Superior temporal gyrus (tissue), 1 donor: ENCODE measurements around the gene MAPRE3.
"Not testable (repeated sequence)": the region's sequence is repeated elsewhere in the genome, so short reads cannot be mapped to it uniquely, and the experiment has no call there.

ENCODE experiments used
- DNase-seq: peaks from one replicate; pipeline ENCODE4 v3.0.0-alpha.2; 2016; ENCODE audit errors: extremely low spot score

Gene MAPRE3

GRCh38 chr2:27070653-27071276 is 100.3 kb downstream of the MAPRE3 start:
- DNase-seq: no peak

GRCh38 chr2:27071277-27071989 is 101.0 kb downstream of the MAPRE3 start, which contains the start of gene OST4:
TSS of gene OST4 (minus strand) at chr2:27071654.
- peak; percentile 96 for DNase-seq

GRCh38 chr2:27071990-27072830 is 101.8 kb downstream of the MAPRE3 start:
- DNase-seq: peak; percentile 12

- DNase-seq: no peak
Observed at GRCh38 chr2:27072920-27073319, 102.5 kb downstream of the MAPRE3 start.

GRCh38 chr2:27073782-27074181 is 103.3 kb downstream of the MAPRE3 start:
- DNase-seq: no peak

GRCh38 chr2:27074738-27075565 is 104.5 kb downstream of the MAPRE3 start:
- DNase-seq: peak; percentile 9

GRCh38 chr2:27075566-27075871 is 105.1 kb downstream of the MAPRE3 start:
- DNase-seq: not testable (repeated sequence)

- no peak for DNase-seq
Observed at GRCh38 chr2:27076323-27076722, 105.9 kb downstream of the MAPRE3 start.
